GM23248 (cell line): ENCODE results near the gene TECPR2.

ENCODE experiments used
- EZH2 ChIP-seq: fragments of 200-600 bp; sonication (generic); IDR thresholded peaks from 2 replicates; pipeline ENCODE4 v1.6.1; 2018; ENCODE audit warnings: antibody characterized with exemption, mild to moderate bottlenecking; ENCODE audit not compliant: insufficient read depth, poor library complexity, severe bottlenecking
- EZH2phosphoT487 ChIP-seq: fragments of 200-600 bp; sonication (generic); IDR thresholded peaks from 2 replicates; pipeline ENCODE4 v1.6.1; 2018; ENCODE audit warnings: antibody characterized with exemption, moderate library complexity, mild to moderate bottlenecking, low read depth; ENCODE audit not compliant: insufficient read depth

GRCh38 chr14:102484316-102484715, 121.6 kb downstream of the TECPR2 start:
- no peak for TF ChIP-seq EZH2
- no peak for TF ChIP-seq EZH2phosphoT487
